Inflammatory macrophage treated with lipopolysaccharide for 4 hours (primary cell): ENCODE results near the gene EIF4B.

Experiments
- DNase-seq: peaks from one replicate; pipeline ENCODE4 v3.0.0-alpha.2; 2020

EIF4B gene

GRCh38 chr12:53060064-53060720, 53.9 kb downstream of the EIF4B start:
- DNase-seq = no peak

- no peak for DNase-seq
Observed at GRCh38 chr12:53060721-53061276, 54.5 kb downstream of the EIF4B start.

DNA sequence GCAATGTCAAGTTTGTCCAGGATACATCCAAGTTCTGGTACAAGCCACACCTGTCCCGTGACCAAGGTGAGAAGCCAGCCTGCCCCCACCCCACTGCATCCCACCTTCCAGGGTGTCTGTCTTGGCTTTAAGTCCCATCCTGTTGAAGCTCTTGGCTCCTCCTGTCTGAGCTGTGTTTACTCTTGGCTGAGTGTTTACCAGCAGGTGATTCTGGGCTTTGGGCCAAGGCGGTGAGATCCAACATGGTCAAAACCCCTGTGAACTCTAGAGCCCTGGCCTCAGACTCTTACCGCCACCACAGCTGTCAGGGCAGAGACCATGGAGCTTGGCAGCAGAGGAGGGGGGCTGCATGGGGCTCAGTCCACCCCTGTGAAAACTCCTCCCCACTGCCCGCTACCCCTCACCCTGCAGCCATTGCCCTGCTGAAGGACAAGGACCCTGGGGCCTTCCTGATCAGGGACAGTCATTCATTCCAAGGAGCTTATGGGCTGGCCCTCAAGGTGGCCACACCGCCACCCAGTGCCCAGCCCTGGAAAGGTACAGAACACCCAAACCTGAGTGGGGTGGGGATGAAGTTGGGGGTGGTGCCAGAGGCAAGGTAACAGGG, 55.3 kb downstream of the EIF4B start:
- DNase-seq = no peak

GRCh38 chr12:53062011-53062961, 56.0 kb downstream of the EIF4B start:
- no peak for DNase-seq

DNA sequence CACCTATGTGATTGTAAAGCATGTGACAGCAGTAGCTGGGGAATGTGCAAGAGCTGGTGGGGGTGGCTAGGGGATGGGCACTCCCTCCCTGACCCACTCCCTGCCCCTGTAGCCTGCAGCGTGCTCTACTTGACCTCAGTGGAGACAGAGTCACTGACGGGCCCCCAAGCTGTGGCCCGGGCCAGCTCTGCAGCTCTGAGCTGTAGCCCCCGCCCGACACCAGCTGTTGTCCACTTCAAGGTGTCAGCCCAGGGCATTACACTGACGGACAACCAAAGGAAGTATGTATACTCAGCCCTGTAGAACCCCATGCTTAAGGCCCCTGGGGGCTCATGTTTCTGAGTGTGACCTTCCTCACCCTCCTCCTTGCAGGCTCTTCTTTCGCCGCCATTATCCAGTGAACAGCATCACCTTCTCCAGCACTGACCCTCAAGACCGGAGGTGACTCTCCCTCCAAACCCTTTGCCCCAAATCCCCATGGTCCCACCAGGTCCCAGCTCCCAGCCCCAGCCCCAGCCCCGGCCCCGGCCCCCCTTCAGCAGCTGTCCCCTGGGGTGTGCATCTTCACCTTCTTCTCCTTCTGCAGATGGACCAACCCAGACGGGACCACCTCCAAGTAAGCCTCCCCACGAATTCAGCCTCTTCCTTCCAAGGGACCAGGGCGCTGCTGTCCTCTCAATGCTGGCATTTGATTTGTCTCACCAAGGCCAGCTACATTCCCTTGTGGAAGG, 56.9 kb downstream of the EIF4B start:
- DNase-seq = no peak

GRCh38 chr12:53063708-53064612, 57.7 kb downstream of the EIF4B start:
- no peak for DNase-seq

DNA sequence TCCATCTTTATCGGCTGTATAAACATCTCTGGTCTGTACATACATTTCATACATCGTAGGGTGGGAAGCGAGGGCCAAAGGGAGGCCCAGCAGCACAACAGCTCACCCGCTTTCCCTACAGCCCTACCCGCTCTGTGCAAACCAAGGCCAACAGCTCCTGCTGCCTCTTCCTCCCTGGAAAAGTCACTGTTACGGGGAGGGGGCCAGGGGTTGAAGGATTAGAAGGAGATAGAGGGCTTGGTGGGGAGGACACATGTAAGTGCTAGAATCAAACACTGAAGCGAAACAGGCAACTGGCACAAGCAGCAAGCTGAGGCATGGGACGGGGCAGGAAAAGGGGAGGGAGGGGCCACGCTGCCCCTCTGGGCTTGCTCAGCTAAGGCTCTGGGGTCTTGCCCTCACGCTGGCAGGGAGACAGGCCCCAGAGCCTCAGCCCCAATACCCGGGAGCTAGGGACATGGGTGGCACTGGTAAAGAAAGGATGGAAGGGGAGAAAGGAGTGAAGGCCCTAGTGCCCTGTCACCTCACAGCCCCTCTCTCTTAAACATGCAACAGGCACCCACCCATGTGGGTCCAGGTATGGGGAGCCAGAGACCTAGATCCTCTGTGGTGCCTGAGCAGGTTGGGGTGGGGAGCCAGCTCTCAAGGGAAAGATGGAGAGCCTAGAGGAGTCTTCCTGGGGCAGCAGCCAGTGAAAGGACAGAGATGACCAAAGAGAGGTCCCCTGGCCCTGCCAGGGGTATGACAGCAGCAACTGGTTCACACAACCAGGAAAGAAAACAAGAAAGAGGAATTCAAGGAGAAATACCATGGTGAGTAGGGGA, 58.6 kb downstream of the EIF4B start:
- DNase-seq = no peak

- no peak for DNase-seq
Observed at GRCh38 chr12:53065470-53065869, 59.2 kb downstream of the EIF4B start.

- peak; percentile 46 for DNase-seq
Observed at GRCh38 chr12:53065975-53066931, 60.0 kb downstream of the EIF4B start.

GRCh38 chr12:53067074-53067992, 61.1 kb downstream of the EIF4B start:
- no peak for DNase-seq

- DNase-seq = no peak
Observed at GRCh38 chr12:53067993-53068770, 61.9 kb downstream of the EIF4B start.

GRCh38 chr12:53068811-53069585, 62.7 kb downstream of the EIF4B start:
- DNase-seq = no peak

DNA sequence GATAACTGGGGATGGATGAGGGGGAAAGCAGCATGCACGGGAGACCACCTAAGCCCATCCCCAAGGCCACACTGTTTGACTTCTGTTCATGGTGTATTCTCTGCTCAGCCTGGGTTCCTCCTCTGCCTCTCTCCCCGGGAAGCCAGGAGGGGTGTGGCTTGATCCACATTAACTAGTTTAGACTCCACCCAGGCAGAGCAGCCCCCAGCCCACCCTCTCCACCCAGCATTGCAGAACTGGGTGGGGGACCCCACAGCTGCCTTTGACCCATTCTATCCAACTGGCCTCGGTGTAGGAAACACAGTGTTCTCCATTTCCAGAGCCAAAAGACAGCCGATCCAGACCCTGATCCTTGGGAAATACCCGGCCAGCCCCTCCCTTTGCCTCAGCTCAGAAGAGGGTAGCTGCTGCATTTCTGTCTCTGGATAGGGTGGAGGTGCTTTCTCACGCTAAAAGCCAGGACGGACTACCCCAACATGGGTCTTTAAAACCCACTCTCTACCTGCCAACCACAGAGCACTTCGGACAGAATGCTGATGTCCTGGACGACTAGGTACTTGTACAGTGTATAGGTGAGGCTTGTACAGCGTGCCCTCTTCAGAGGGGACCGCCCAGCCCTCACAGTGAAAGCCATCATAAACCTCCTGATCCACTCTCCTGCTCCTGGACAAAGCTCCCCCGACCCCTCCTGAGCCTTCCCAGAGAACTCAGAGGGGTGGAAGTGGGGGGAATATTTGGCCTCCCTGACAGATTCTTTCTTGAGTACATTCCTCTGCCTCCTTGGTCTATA, 63.6 kb downstream of the EIF4B start:
- DNase-seq = no peak

DNA sequence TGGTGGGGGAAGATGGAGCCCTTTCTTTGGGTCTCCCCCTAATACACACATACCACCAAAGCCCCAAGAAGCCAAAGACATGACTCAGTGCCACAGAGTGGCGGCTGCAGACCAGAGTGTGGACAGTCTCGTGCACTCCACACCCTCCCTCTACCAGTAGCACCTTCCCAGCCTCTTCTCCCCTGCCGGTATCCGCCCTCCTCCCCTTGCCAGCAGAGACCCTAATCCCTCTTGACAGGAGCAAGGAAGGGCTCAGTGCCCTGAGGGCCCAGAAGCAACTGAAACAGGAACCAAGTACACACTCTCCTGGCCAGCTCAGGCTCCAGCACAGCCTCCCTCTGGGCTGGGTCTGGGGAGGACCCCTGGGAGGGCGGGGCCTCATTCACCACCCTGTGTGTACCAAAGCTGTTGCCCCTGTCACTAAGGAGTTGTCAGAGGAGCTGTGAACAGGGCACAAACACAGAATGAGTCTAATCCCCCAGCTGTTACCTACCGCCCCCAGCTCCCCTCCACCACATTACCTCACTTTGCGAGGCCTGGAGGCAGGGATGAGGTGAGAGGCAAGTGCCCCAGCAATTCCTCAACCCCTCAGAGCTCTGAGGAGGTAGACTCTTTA, 64.7 kb downstream of the EIF4B start:
- no peak for DNase-seq
